Activated CD8-positive, alpha-beta memory T cell treated with anti-CD3 and anti-CD28 coated beads, Interleukin-2, amount 10 ng/mL, durations not matched to agents 7 days and 5 days (primary cell): ENCODE data around the gene DAGLA. TPM values are rescaled to one million over a fixed set of nuclear protein-coding genes. Genes with fewer than 3 reads are reported as not detected.

ENCODE experiments used
- ATAC-seq: fragments of 150-1000 bp; cut with Tn5 transposase; one replicate; pipeline ENCODE4 v1.10.0; 2021; ENCODE audit warnings: moderate library complexity
- CTCF ChIA-PET: fragments of 350-600 bp; sonication (Branson Sonifier 250); formaldehyde crosslinking; loops from one replicate; lab custom pipeline; 2021; ENCODE audit warnings: antibody characterized with exemption; lab: Charles Lee
- DNase-seq: peaks from one replicate; pipeline ENCODE4 v3.0.0-alpha.2; 2020
- H3K27ac Mint-ChIP-seq: one replicate; pipeline ENCODE4 v1.8.0; 2021; ENCODE audit warnings: mild to moderate bottlenecking, mixed read lengths
- H3K27me3 Mint-ChIP-seq: one replicate; pipeline ENCODE4 v1.8.0; 2021; ENCODE audit warnings: mixed read lengths
- H3K36me3 Mint-ChIP-seq: one replicate; pipeline ENCODE4 v1.8.0; 2021; ENCODE audit warnings: mild to moderate bottlenecking, mixed read lengths
- H3K4me1 Mint-ChIP-seq: one replicate; pipeline ENCODE4 v1.8.0; 2021; ENCODE audit warnings: mixed read lengths
- H3K4me3 Mint-ChIP-seq: one replicate; pipeline ENCODE4 v1.8.0; 2021; ENCODE audit warnings: mild to moderate bottlenecking, moderate library complexity, mixed read lengths
- H3K9me3 Mint-ChIP-seq: one replicate; pipeline ENCODE4 v1.8.0; 2022; ENCODE audit warnings: low read depth, mixed read lengths
- total RNA-seq, 2 experiments: library from RNA; stranded (reverse); gene quantifications; one replicate each; pipeline ENCODE4 v1.2.3, GENCODE V29; 2021

The DAGLA gene
- total RNA-seq, 2 experiments from 2014 or later: not detected

GRCh38 chr11:61687420-61687819, 7.2 kb downstream of the DAGLA start:
- H3K27ac Mint-ChIP-seq: no peak overlapping the region
- no peak for ATAC-seq
- H3K27me3 Mint-ChIP-seq: peaks cover 35% of the 10 kb centered on the region
- H3K36me3 Mint-ChIP-seq: no peaks in the 10 kb centered on the region
- no peak for DNase-seq
- peaks cover 3% of the 10 kb centered on the region for H3K4me1 Mint-ChIP-seq
- no peak overlapping the region for H3K4me3 Mint-ChIP-seq
- CTCF ChIA-PET: no interaction called here
- no peaks in the 10 kb centered on the region for H3K9me3 Mint-ChIP-seq

GRCh38 chr11:61688365-61689163, 8.4 kb downstream of the DAGLA start:
- Mint-ChIP-seq H3K9me3 (no peaks in the 10 kb centered on the region), H3K27me3 (peaks cover 37% of the 10 kb centered on the region), H3K27ac (no peak overlapping the region), H3K4me1 (peaks cover 3% of the 10 kb centered on the region), H3K36me3 (no peaks in the 10 kb centered on the region), H3K4me3 (no peak overlapping the region)
- CTCF ChIA-PET: interaction anchor here (0.8 to 1.4 kb wide), 3 partner anchors 15 to 55 kb away, joined by 3 read pairs; no protein-coding TSS in a partner anchor
- ATAC-seq (no peak), DNase-seq (no peak)

- CTCF ChIA-PET: interaction anchor here (0.8 to 1.4 kb wide), 3 partner anchors 14 to 54 kb away, joined by 3 read pairs; no protein-coding TSS in a partner anchor
- H3K4me1 Mint-ChIP-seq: peaks cover 3% of the 10 kb centered on the region
- ATAC-seq (no peak), DNase-seq (no peak)
- H3K36me3 Mint-ChIP-seq: no peaks in the 10 kb centered on the region
- H3K9me3 Mint-ChIP-seq: no peaks in the 10 kb centered on the region
- H3K27ac Mint-ChIP-seq: no peak overlapping the region
- H3K4me3 Mint-ChIP-seq: no peak overlapping the region
- peaks cover 40% of the 10 kb centered on the region for H3K27me3 Mint-ChIP-seq
Measured at GRCh38 chr11:61689164-61689496, 8.9 kb downstream of the DAGLA start.

- CTCF ChIA-PET: interaction anchor here (0.6 to 0.9 kb wide), 2 partner anchors 8 to 315 kb away, joined by 3 read pairs; no protein-coding TSS in a partner anchor
- Mint-ChIP-seq H3K9me3 (no peaks in the 10 kb centered on the region), H3K4me3 (no peak overlapping the region), H3K4me1 (peaks cover 5% of the 10 kb centered on the region), H3K27ac (no peak overlapping the region), H3K27me3 (peaks cover 40% of the 10 kb centered on the region), H3K36me3 (no peaks in the 10 kb centered on the region)
- no peak for DNase-seq
- ATAC-seq: no peak
Measured at GRCh38 chr11:61690706-61691379, 10.7 kb downstream of the DAGLA start.

GRCh38 chr11:61691380-61692156, 11.4 kb downstream of the DAGLA start:
- no peaks in the 10 kb centered on the region for H3K9me3 Mint-ChIP-seq
- DNase-seq (no peak), ATAC-seq (no peak)
- CTCF ChIA-PET: interaction anchor here (0.9 kb wide), 1 partner anchor 9 kb away, joined by 3 read pairs; no protein-coding TSS in a partner anchor
- peaks cover 10% of the 10 kb centered on the region for H3K4me1 Mint-ChIP-seq
- H3K4me3 Mint-ChIP-seq: no peak overlapping the region
- H3K36me3 Mint-ChIP-seq: no peaks in the 10 kb centered on the region
- H3K27ac Mint-ChIP-seq: no peak overlapping the region
- H3K27me3 Mint-ChIP-seq: peaks cover 38% of the 10 kb centered on the region

DNA sequence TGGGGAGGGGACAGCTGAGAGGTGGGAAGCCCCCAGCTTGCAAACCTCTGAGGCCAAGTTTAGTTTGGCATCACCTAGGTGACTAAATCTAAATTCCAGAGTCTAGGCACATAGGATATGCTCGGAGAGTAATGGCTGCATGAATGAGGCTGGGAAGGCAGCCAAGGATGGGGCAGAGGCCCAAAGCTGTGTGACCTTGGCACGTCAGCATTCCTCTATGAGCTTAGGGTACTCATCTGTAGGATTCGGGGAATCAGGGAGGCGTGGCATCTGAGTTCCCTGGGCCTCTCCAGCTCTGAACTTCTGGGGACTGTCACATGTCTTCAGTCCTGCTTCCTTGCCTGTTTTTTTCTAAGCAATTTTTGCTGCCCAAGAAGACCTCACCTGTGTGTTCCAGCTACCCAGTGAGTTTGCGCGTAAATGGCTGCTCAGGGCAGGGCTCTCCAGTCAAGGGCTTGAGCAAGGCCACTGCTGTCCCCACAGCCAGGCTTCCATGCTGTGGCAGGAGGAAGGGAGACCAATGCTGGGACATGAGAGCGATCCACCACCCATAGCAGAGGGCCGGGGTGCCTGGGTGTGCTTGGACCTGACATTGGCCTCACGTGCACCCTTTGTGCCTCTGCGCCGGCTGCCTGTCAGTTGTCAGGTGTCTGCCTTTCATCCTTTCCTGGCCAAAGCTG, 13.9 kb downstream of the DAGLA start:
- Mint-ChIP-seq H3K27ac (no peak overlapping the region), H3K4me1 (peaks cover 27% of the 10 kb centered on the region), H3K9me3 (no peaks in the 10 kb centered on the region), H3K36me3 (no peaks in the 10 kb centered on the region), H3K4me3 (no peak overlapping the region), H3K27me3 (peaks cover 25% of the 10 kb centered on the region)
- DNase-seq (no peak), ATAC-seq (no peak)
- CTCF ChIA-PET: interaction anchor here (1.0 to 1.9 kb wide), 3 partner anchors 12 to 177 kb away, joined by 4 read pairs; no protein-coding TSS in a partner anchor

DNA sequence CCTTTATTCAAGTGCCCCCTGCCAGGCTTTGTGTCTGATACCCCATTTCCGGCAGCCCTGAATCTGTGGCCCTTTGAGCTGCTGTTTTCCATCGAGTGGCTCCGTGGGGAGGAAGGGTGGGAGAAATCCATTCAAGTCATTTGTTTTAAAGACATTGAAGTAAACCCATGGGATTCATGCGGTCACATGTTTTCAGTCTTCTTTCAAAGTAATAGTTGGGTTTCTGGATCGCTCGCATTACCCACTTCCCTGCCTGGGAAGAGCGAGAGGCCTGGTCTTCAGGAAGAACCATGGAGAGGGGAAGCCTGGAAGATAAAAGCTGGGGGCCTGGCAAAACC, 14.4 kb downstream of the DAGLA start:
- H3K9me3 Mint-ChIP-seq: no peaks in the 10 kb centered on the region
- CTCF ChIA-PET: interaction anchor here (1.0 to 1.9 kb wide), 3 partner anchors 13 to 178 kb away, joined by 4 read pairs; no protein-coding TSS in a partner anchor
- H3K27me3 Mint-ChIP-seq: peaks cover 23% of the 10 kb centered on the region
- no peak overlapping the region for H3K27ac Mint-ChIP-seq
- no peaks in the 10 kb centered on the region for H3K36me3 Mint-ChIP-seq
- peaks cover 27% of the 10 kb centered on the region for H3K4me1 Mint-ChIP-seq
- H3K4me3 Mint-ChIP-seq: no peak overlapping the region
- no peak for DNase-seq
- no peak for ATAC-seq

DNA sequence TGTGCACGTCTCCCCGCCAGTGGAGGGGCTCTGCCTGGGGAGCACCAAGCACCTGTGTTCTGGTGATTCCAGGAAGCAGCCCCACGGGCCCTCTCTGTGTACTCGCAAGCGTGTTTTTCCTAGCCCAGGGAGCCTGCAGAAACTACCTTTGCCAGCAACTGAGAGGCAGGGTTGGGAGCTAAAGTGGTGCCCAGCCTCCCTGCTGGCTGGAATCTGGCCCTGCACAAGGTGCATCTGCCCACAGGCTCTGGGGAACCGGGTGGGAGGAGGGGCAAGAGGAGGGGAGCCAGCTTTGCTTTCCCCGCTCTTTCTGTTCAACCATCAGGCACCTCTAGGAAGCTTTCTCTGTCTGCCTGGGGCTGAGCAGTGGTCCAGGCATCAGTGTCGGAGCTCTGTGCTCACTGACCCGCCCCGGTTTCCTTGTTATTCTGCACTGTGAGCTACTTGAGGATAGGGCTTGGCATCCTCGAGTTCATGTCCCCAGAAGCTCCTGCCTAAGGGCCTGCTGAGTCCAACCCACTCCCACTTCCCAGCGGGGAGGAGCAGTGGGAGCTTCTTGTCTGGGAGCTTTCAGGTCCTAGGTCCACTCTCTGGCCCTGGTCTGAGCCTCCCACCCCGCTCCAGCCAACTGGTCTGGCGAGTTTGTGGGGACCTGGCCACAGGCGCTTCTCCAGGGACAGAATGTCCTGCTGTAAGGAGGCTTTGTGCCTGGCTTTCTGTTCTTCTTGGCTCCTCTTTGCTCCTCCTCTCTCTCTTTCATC, 14.9 kb downstream of the DAGLA start:
- Mint-ChIP-seq H3K9me3 (no peaks in the 10 kb centered on the region), H3K4me1 (peaks cover 27% of the 10 kb centered on the region), H3K4me3 (no peak overlapping the region), H3K27ac (no peak overlapping the region), H3K27me3 (peaks cover 18% of the 10 kb centered on the region), H3K36me3 (no peaks in the 10 kb centered on the region)
- CTCF ChIA-PET: interaction anchor here (1.9 kb wide), 1 partner anchor 38 kb away, joined by 4 read pairs; no protein-coding TSS in a partner anchor
- no peak for DNase-seq
- ATAC-seq: no peak

DNA sequence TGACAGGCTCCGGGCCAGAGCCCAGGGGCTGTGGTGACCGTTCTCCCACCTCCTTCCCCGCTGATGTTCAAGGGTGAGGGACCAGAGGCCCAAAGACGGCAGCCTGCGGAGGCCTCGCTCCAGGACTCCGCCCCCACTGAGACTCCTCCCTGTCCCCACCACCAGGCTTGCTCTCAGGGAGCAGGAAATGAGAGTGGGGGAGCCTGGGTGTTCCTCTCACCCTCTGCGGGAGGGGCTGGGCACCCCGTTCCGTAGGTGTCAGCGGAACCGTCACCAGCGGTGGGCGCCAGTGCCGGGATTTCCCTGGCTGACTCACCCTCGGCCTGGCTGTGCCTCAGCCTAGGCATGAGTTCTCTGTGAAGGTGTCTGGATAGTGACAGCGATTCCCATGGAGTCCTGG, 15.7 kb downstream of the DAGLA start:
- CTCF ChIA-PET: interaction anchor here (1.9 kb wide), 1 partner anchor 38 kb away, joined by 4 read pairs; no protein-coding TSS in a partner anchor

DNA sequence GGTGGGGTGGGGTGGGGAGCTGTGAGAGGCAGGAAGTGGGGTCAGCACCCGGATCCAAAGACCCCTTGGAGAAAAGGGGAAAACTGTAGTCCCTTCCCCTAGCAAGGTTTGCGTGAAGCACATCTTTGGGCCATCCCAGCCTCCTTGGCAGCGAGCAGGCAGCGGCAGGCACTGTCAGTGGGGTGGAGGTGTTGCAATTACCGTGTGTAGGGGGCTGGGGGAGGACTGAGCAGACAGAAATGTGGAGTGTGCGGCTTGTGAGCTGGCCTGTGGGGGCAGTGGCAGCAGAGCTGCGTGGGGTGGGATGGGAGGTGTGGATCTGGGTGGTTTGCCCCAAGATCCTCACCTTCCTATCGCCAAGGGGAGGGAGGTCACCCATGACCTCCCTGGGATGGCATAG, 16.4 kb downstream of the DAGLA start:
- Mint-ChIP-seq H3K4me3 (no peak overlapping the region), H3K36me3 (no peaks in the 10 kb centered on the region), H3K27ac (peak overlapping the region; percentile 46), H3K9me3 (no peaks in the 10 kb centered on the region), H3K4me1 (peaks cover 27% of the 10 kb centered on the region), H3K27me3 (peaks cover 15% of the 10 kb centered on the region)
- DNase-seq (no peak), ATAC-seq (no peak)
- CTCF ChIA-PET: interaction anchor here (1.7 to 3.4 kb wide), 2 partner anchors 37 to 180 kb away, joined by 4 to 18 read pairs; no protein-coding TSS in a partner anchor

More for the DNA sequence above, 15.7 kb downstream of the DAGLA start:
- peaks cover 27% of the 10 kb centered on the region for H3K4me1 Mint-ChIP-seq
- peaks cover 14% of the 10 kb centered on the region for H3K27me3 Mint-ChIP-seq
- H3K36me3 Mint-ChIP-seq: no peaks in the 10 kb centered on the region
- DNase-seq (peak; percentile 93), ATAC-seq (peak; percentile 98)
- no peaks in the 10 kb centered on the region for H3K9me3 Mint-ChIP-seq
- H3K27ac Mint-ChIP-seq: peak overlapping the region; percentile 43
- no peak overlapping the region for H3K4me3 Mint-ChIP-seq

DNA sequence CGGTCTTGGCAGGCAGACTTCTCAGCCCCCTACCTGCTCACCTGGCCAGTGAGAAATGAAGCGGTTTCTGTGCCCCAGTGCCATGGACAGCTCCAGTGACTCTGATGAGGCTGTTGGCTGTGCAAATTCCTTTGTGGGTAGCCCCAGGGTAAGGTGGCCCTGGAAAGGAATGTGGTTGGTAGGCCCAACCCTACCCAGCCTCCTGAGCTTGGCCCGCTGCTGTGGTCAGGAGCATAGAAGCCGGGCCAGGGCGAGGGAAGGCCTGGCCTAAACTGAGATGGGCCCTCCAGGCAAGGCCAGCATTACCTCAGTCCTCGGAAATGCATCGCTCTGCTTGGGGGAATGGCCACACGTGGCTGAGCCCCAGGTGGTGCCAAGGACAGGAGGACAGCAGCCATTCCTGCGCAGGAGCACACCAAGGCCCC, 16.9 kb downstream of the DAGLA start:
- CTCF ChIA-PET: interaction anchor here (1.7 to 3.4 kb wide), 2 partner anchors 37 to 180 kb away, joined by 4 to 18 read pairs; no protein-coding TSS in a partner anchor
- DNase-seq (no peak), ATAC-seq (no peak)
- peaks cover 31% of the 10 kb centered on the region for H3K4me1 Mint-ChIP-seq
- H3K4me3 Mint-ChIP-seq: no peak overlapping the region
- H3K27ac Mint-ChIP-seq: no peak overlapping the region
- H3K27me3 Mint-ChIP-seq: peaks cover 13% of the 10 kb centered on the region
- H3K9me3 Mint-ChIP-seq: no peaks in the 10 kb centered on the region
- no peaks in the 10 kb centered on the region for H3K36me3 Mint-ChIP-seq

GRCh38 chr11:61697764-61698163, 17.6 kb downstream of the DAGLA start:
- ATAC-seq (no peak), DNase-seq (no peak)
- no peaks in the 10 kb centered on the region for H3K36me3 Mint-ChIP-seq
- no peaks in the 10 kb centered on the region for H3K9me3 Mint-ChIP-seq
- peaks cover 37% of the 10 kb centered on the region for H3K4me1 Mint-ChIP-seq
- CTCF ChIA-PET: interaction anchor here (1.1 to 3.4 kb wide), 4 partner anchors 13 to 181 kb away, joined by 3 to 18 read pairs (median 4); no protein-coding TSS in a partner anchor
- H3K4me3 Mint-ChIP-seq: no peak overlapping the region
- H3K27me3 Mint-ChIP-seq: peaks cover 9% of the 10 kb centered on the region
- no peak overlapping the region for H3K27ac Mint-ChIP-seq
